HG03135 (cell line): ENCODE measurements around the gene TMIGD2.
"Not testable (repeated sequence)": the region's sequence is repeated elsewhere in the genome, so short reads cannot be mapped to it uniquely, and the experiment has no call there.

ENCODE experiments used
- ATAC-seq: cut with Tn5 transposase; IDR thresholded peaks from one replicate; pipeline ENCODE4 v1.9.1; 2021; ENCODE audit warnings: mild to moderate bottlenecking, moderate library complexity; ENCODE audit not compliant: unreplicated experiment

Gene TMIGD2

GRCh38 chr19:4298810-4299550 is 3.2 kb downstream of the TMIGD2 start:
- no peak for ATAC-seq

GRCh38 chr19:4297901-4298809 is 4.0 kb downstream of the TMIGD2 start:
- no peak for ATAC-seq

- no peak for ATAC-seq
Observed at GRCh38 chr19:4295972-4296771, 6.0 kb downstream of the TMIGD2 start.

- no peak for ATAC-seq
Observed at GRCh38 chr19:4294389-4294788, 7.8 kb downstream of the TMIGD2 start.

GRCh38 chr19:4292515-4292914 is 9.7 kb downstream of the TMIGD2 start:
- no peak for ATAC-seq

- no peak for ATAC-seq
Observed at GRCh38 chr19:4291184-4291732, 10.9 kb downstream of the TMIGD2 start.

GRCh38 chr19:4288091-4288777 is 14.0 kb downstream of the TMIGD2 start:
- no peak for ATAC-seq

- ATAC-seq = not testable (repeated sequence)
Observed at GRCh38 chr19:4286141-4286540, 16.0 kb downstream of the TMIGD2 start.

- no peak for ATAC-seq
Observed at GRCh38 chr19:4284974-4285373, 17.2 kb downstream of the TMIGD2 start.

- no peak for ATAC-seq
Observed at GRCh38 chr19:4284176-4284958, 17.8 kb downstream of the TMIGD2 start.

- no peak for ATAC-seq
Observed at GRCh38 chr19:4279530-4280422, 22.4 kb downstream of the TMIGD2 start.

- ATAC-seq = no peak
Observed at GRCh38 chr19:4279267-4279529, 23.0 kb downstream of the TMIGD2 start.

- ATAC-seq = no peak
Observed at GRCh38 chr19:4278419-4279266, 23.5 kb downstream of the TMIGD2 start, which contains the start of gene SHD. Gene SHD, plus strand, starts transcription at chr19:4279266. Its CDS starts 798 bp downstream, at chr19:4280064.

- no peak for ATAC-seq
Observed at GRCh38 chr19:4278010-4278409, 24.2 kb downstream of the TMIGD2 start.

GRCh38 chr19:4277191-4277696 is 24.9 kb downstream of the TMIGD2 start:
- no peak for ATAC-seq

- ATAC-seq = not testable (repeated sequence)
Observed at GRCh38 chr19:4274321-4274686, 27.9 kb downstream of the TMIGD2 start.

GRCh38 chr19:4272894-4273293 is 29.3 kb downstream of the TMIGD2 start:
- ATAC-seq = no peak
